Gastrocnemius medialis (tissue), 4 donors: ENCODE results near the gene NCOA3.

ENCODE experiments used
- CTCF ChIP-seq, 5 experiments: fragments of 450-650 bp in 3 of 5; fragments of 200-600 bp in 2 of 5; sonication (generic) in 2 of 5; IDR thresholded peaks in 4 of 5; conservative IDR thresholded peaks in 1 of 5; 1 replicate in 4 of 5; 2 replicates in 1 of 5; pipeline ENCODE4 v1.5.1; 2016 to 2019; ENCODE audit warnings: antibody characterized with exemption in 5 of 5, mild to moderate bottlenecking in 3 of 5, moderate library complexity in 3 of 5
- POLR2A ChIP-seq, 2 donors: fragments of 450-650 bp; IDR thresholded peaks; one replicate each; pipeline ENCODE4 v1.6.1; 2017; ENCODE audit warnings: antibody characterized with exemption in 2 of 2, mild to moderate bottlenecking in 2 of 2, moderate library complexity in 2 of 2

- no peak for TF ChIP-seq CTCF (IDR thresholded peaks at IDR 0.05 in 4 of 5, conservative IDR thresholded peaks at IDR 0.05 in 1 of 5)
- TF ChIP-seq POLR2A (IDR thresholded peaks at IDR 0.05): no peak
Measured at GRCh38 chr20:47541355-47541922, 39.8 kb downstream of the NCOA3 start.
